ENCODE data around the gene MLH1.
"Not testable (repeated sequence)": the region's sequence is repeated elsewhere in the genome, so short reads cannot be mapped to it uniquely, and the experiment has no call there.

MLH1 gene

GRCh38 chr3:37039161-37039846 is 46.0 kb downstream of the MLH1 start:
- DNase-seq = no peak

GRCh38 chr3:37040231-37040630 is 46.9 kb downstream of the MLH1 start:
- no peak for DNase-seq

GRCh38 chr3:37041546-37042195 is 48.4 kb downstream of the MLH1 start:
- DNase-seq = no peak

GRCh38 chr3:37042712-37043111 is 49.4 kb downstream of the MLH1 start:
- DNase-seq = not testable (repeated sequence)

GRCh38 chr3:37050282-37050681 is 57.0 kb downstream of the MLH1 start:
- no peak for DNase-seq

- no peak for DNase-seq
Observed at GRCh38 chr3:37052860-37053259, 59.5 kb downstream of the MLH1 start.

GRCh38 chr3:37053337-37053736 is 60.0 kb downstream of the MLH1 start:
- DNase-seq = no peak

- no peak for DNase-seq
Observed at GRCh38 chr3:37053753-37054152, 60.4 kb downstream of the MLH1 start.

GRCh38 chr3:37054370-37054769 is 61.1 kb downstream of the MLH1 start:
- DNase-seq = no peak

- not testable (repeated sequence) for DNase-seq
Observed at GRCh38 chr3:37055077-37055476, 61.8 kb downstream of the MLH1 start.

- DNase-seq = no peak
Observed at GRCh38 chr3:37056826-37057225, 63.5 kb downstream of the MLH1 start.

- no peak for DNase-seq
Observed at GRCh38 chr3:37058117-37058516, 64.8 kb downstream of the MLH1 start.

GRCh38 chr3:37064747-37065146 is 71.4 kb downstream of the MLH1 start:
- no peak for DNase-seq

GRCh38 chr3:37067577-37067976 is 74.3 kb downstream of the MLH1 start:
- DNase-seq = no peak

GRCh38 chr3:37068031-37068430 is 74.7 kb downstream of the MLH1 start:
- DNase-seq = no peak

- DNase-seq = no peak
Observed at GRCh38 chr3:37071921-37072320, 78.6 kb downstream of the MLH1 start.

GRCh38 chr3:37072892-37073291 is 79.6 kb downstream of the MLH1 start:
- DNase-seq = no peak

- DNase-seq = no peak
Observed at GRCh38 chr3:37074178-37074577, 80.9 kb downstream of the MLH1 start.

- no peak for DNase-seq
Observed at GRCh38 chr3:37075955-37076354, 82.6 kb downstream of the MLH1 start.

GRCh38 chr3:37082317-37082716 is 89.0 kb downstream of the MLH1 start:
- DNase-seq = no peak

- no peak for DNase-seq
Observed at GRCh38 chr3:37086918-37087317, 93.6 kb downstream of the MLH1 start.

GRCh38 chr3:37087870-37088269 is 94.6 kb downstream of the MLH1 start:
- DNase-seq = no peak

- no peak for DNase-seq
Observed at GRCh38 chr3:37092484-37092883, 99.2 kb downstream of the MLH1 start.

GRCh38 chr3:37093481-37093880 is 100.2 kb downstream of the MLH1 start:
- DNase-seq = no peak

- DNase-seq = no peak
Observed at GRCh38 chr3:37094636-37095035, 101.3 kb downstream of the MLH1 start.
